ENCODE results near the gene CPNE5. TPM values are rescaled to one million over a fixed set of nuclear protein-coding genes. Genes with fewer than 3 reads are reported as not detected.

CPNE5 gene
- total and polyA plus RNA-seq, 2 of the 4 experiments (the other 2 are of a cell fraction) = 0.07 TPM; not detected in 1

DNA sequence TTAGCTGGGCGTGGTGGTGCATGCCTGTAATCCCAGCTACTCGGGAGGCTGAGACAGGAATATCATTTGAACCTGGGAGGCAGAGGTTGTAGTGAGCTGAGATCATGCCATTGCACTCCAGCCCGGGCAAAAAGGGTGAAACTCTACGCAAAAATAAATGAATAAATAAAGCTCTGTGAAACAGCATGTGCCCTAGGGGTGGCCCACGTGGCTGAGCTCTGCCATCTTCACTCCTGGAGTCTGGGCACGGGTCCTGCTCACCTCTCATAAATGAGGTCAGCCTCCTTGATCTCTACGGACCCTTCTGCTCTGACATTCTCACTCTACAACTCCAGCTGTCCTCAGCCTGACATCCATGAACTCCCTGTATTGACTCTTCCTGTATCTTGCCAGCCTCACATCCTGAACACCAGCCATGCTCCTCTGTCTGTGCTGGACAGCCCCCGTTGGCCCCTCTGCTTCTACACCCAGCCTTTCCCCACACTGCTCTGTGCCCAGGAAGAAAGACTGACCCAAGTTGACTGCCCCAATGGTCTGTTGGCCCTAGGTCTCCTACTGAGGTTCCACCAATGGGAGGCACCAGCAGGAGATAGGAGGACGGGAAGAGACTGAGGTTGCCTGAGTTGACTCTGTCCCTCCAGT lies 21.9 kb downstream of the CPNE5 start:
- no peaks in the 10 kb centered on the region for H3K79me1 ChIP-seq (ENCODE audit: low read depth in 1 of 2, low read length in 2 of 2)
- no peak overlapping the region for H2BK5ac ChIP-seq (ENCODE audit: low read depth, low read length, poor library complexity, severe bottlenecking)
- no peak for DNase-seq
- H4K20me1 ChIP-seq (ENCODE audit: insufficient read depth, low read length) = no peaks in the 10 kb centered on the region
- no peak overlapping the region for H3K56ac ChIP-seq (ENCODE audit: extremely low read depth, insufficient read depth, low read length)
- H2AFZ ChIP-seq (replicated peaks; ENCODE audit: low read length, poor library complexity) = no peak overlapping the region
- ChIA-PET POLR2A (ENCODE audit: unreplicated experiment) (no interaction called here), CTCF (no interaction called here)
- H4K91ac ChIP-seq (ENCODE audit: insufficient read depth, low read depth, low read length) = no peak overlapping the region
- H4K8ac ChIP-seq (ENCODE audit: low read depth in 2 of 2, low read length in 2 of 2) = no peak overlapping the region
- peaks cover 5% of the 10 kb centered on the region for H3K4me1 ChIP-seq (ENCODE audit: control insufficient read depth, insufficient read depth, low read length)
- no peaks in the 10 kb centered on the region for H3K9me3 ChIP-seq (ENCODE audit: control insufficient read depth, insufficient read depth, low read length)
- no peak overlapping the region for H3K14ac ChIP-seq (replicated peaks; ENCODE audit: low read depth, low read length)
- no peaks in the 10 kb centered on the region for H3K36me3 ChIP-seq (ENCODE audit: control insufficient read depth, insufficient read depth, low read length)
- H3K4me3 ChIP-seq (ENCODE audit: insufficient read depth, low read depth, low read length) = no peak overlapping the region
- no peak overlapping the region for H3K27ac ChIP-seq (ENCODE audit: insufficient read depth, low read length)
- H2AK9ac ChIP-seq (replicated peaks; ENCODE audit: low read depth, low read length, poor library complexity) = peak overlapping the region; percentile 29
- H3K23ac ChIP-seq (ENCODE audit: low read depth, low read length) = no peak overlapping the region
- H3K27me3 ChIP-seq (ENCODE audit: control insufficient read depth, insufficient read depth, low read length) = peaks cover 14% of the 10 kb centered on the region
- no peak overlapping the region for H2BK20ac ChIP-seq (ENCODE audit: low read depth, low read length)
- dilution Hi-C loops (cut with HindIII; ENCODE audit: low sequenced_read_pairs, unreplicated experiment) (no loop called here), intact Hi-C loops (cut with micrococcal nuclease) (no loop called here), in situ Hi-C loops (cut with MboI; ENCODE audit: low sequenced_read_pairs) (no loop called here)
- H2BK15ac ChIP-seq (ENCODE audit: low read depth, low read length) = no peak overlapping the region
- no peak overlapping the region for H3K9ac ChIP-seq (ENCODE audit: low read depth, low read length)
- BruUV-seq (replicated peaks) = no TSS peak
- no peak overlapping the region for H3K4me2 ChIP-seq (ENCODE audit: low read depth, low read length)
- H4K5ac ChIP-seq (ENCODE audit: low read depth, low read length) = no peak overlapping the region
- H3K9me1 ChIP-seq (ENCODE audit: insufficient read depth, low read length) = peaks cover 5% of the 10 kb centered on the region
- no peak overlapping the region for H3K18ac ChIP-seq (ENCODE audit: low read depth, low read length)
- no peak overlapping the region for H2BK120ac ChIP-seq (ENCODE audit: low read depth, low read length)
- no peak for ATAC-seq (ENCODE audit: low read depth)
- TF ChIP-seq MAFK (IDR thresholded peaks at IDR 0.05; ENCODE audit: low read depth, low read length) (no peak), MAZ (IDR thresholded peaks at IDR 0.05; ENCODE audit: borderline replicate concordance, low read depth, low read length) (no peak), MXI1 (IDR thresholded peaks at IDR 0.05; ENCODE audit: borderline replicate concordance, low read depth, low read length) (no peak), CEBPB (IDR thresholded peaks at IDR 0.05; ENCODE audit: low read depth, low read length) (no peak), NFE2L2 (IDR thresholded peaks at IDR 0.05; ENCODE audit: low read depth, low read length) (no peak), BHLHE40 (IDR thresholded peaks at IDR 0.05; ENCODE audit: low read depth, low read length) (no peak), RCOR1 (IDR thresholded peaks at IDR 0.05; ENCODE audit: insufficient replicate concordance, low read length) (no peak), RAD21 (IDR thresholded peaks at IDR 0.05; ENCODE audit: low read length) (no peak), POLR2A (IDR thresholded peaks at IDR 0.05; ENCODE audit: low read depth, low read length) (no peak), SMC3 (IDR thresholded peaks at IDR 0.05; ENCODE audit: low read depth, low read length) (no peak), RFX5 (IDR thresholded peaks at IDR 0.05; ENCODE audit: low read depth, low read length) (no peak), FOS (IDR thresholded peaks at IDR 0.05; ENCODE audit: low read depth, low read length) (no peak), CHD1 (IDR thresholded peaks at IDR 0.05; ENCODE audit: low read depth, low read length) (no peak)
- TF ChIP-seq, protein P1, sequence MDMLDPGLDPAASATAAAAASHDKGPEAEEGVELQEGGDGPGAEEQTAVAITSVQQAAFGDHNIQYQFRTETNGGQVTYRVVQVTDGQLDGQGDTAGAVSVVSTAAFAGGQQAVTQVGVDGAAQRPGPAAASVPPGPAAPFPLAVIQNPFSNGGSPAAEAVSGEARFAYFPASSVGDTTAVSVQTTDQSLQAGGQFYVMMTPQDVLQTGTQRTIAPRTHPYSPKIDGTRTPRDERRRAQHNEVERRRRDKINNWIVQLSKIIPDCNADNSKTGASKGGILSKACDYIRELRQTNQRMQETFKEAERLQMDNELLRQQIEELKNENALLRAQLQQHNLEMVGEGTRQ (IDR thresholded peaks at IDR 0.05; ENCODE audit: low read depth, low read length) = no peak
- TF ChIP-seq, protein P2, sequence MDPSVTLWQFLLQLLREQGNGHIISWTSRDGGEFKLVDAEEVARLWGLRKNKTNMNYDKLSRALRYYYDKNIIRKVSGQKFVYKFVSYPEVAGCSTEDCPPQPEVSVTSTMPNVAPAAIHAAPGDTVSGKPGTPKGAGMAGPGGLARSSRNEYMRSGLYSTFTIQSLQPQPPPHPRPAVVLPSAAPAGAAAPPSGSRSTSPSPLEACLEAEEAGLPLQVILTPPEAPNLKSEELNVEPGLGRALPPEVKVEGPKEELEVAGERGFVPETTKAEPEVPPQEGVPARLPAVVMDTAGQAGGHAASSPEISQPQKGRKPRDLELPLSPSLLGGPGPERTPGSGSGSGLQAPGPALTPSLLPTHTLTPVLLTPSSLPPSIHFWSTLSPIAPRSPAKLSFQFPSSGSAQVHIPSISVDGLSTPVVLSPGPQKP (IDR thresholded peaks at IDR 0.05; ENCODE audit: borderline replicate concordance, low read depth, low read length) = no peak
- TF ChIP-seq, protein P3, sequence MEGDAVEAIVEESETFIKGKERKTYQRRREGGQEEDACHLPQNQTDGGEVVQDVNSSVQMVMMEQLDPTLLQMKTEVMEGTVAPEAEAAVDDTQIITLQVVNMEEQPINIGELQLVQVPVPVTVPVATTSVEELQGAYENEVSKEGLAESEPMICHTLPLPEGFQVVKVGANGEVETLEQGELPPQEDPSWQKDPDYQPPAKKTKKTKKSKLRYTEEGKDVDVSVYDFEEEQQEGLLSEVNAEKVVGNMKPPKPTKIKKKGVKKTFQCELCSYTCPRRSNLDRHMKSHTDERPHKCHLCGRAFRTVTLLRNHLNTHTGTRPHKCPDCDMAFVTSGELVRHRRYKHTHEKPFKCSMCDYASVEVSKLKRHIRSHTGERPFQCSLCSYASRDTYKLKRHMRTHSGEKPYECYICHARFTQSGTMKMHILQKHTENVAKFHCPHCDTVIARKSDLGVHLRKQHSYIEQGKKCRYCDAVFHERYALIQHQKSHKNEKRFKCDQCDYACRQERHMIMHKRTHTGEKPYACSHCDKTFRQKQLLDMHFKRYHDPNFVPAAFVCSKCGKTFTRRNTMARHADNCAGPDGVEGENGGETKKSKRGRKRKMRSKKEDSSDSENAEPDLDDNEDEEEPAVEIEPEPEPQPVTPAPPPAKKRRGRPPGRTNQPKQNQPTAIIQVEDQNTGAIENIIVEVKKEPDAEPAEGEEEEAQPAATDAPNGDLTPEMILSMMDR (conservative IDR thresholded peaks at IDR 0.05; ENCODE audit: low read depth, low read length) = no peak
- H3K4ac ChIP-seq (ENCODE audit: low read depth, low read length) = no peak overlapping the region
- H2AK5ac ChIP-seq (ENCODE audit: low read depth, low read length) = no peak overlapping the region
- 89% methylated on average over 3 of the region's 9 CpGs; no CpG with 5 or more reads in 1 of the 2 experiments for WGBS, 2 experiments (ENCODE audit: extremely low coverage in 2 of 2, insufficient read length in 1 of 2)
